ENCODE results near the gene CACNB4.

The CACNB4 gene

DNA sequence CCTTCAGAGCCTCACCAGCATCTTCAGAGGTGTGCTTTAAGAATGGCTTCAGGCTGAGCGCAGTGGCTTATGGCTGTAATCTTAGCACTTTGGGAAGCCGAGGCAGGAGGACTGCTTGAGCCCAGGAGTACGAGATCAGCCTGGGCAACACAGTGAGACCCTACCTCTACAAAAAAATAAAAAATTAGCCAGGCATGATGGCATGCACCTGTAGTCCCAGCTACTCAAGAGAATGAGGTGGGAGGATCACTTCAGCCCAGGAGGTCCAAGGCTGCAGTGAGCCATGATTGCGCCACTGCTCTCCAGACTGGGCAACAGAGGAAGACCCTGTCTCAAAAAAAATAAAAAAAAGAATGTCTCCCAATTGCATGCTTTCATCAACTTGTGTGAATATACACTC is 137.3 kb downstream of the CACNB4 start:
- Histone ChIP-seq H3K27me3 (ENCODE audit: insufficient read depth, low read length) (no peaks in the 10 kb centered on the region), H3K27ac (ENCODE audit: low read depth, low read length) (no peak overlapping the region), H2AFZ (ENCODE audit: low read length, unreplicated experiment) (no peak overlapping the region), H3K4me3 (ENCODE audit: low read depth, low read length) (no peak overlapping the region), H3K4me1 (ENCODE audit: control insufficient read depth, insufficient read depth, low read length, unreplicated experiment) (no peaks in the 10 kb centered on the region), H3K79me2 (ENCODE audit: control insufficient read depth, insufficient read depth, low read length, unreplicated experiment) (no peaks in the 10 kb centered on the region), H3K36me3 (ENCODE audit: insufficient read depth, low read length) (no peaks in the 10 kb centered on the region)

DNA sequence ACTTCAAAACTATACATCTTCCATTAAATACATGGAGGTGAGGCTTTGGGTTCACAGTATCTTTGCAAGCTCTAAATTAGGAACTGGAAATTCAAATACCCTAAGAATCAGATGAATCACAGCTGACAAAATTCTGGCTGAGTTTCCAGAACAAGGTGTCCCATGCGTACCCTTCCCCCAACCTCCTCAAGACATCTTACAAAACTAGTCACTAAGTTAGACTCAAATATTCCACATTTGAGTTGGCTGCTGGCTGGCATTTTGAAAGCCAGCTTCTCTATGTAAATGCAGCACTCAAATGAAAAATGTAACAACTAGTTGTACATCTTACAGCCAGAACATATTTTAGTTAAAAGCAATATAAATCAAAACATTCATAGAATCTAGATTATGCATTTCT is 139.6 kb downstream of the CACNB4 start:
- no peak overlapping the region for H3K4me3 ChIP-seq (ENCODE audit: low read depth, low read length)
- no peaks in the 10 kb centered on the region; the same call in 1 of the 2 replicates for H3K27me3 ChIP-seq (ENCODE audit: insufficient read depth, low read length)
- H3K79me2 ChIP-seq (ENCODE audit: control insufficient read depth, insufficient read depth, low read length, unreplicated experiment), result no peaks in the 10 kb centered on the region
- H3K36me3 ChIP-seq (ENCODE audit: insufficient read depth, low read length), result no peaks in the 10 kb centered on the region
- H2AFZ ChIP-seq (ENCODE audit: low read length, unreplicated experiment), result no peak overlapping the region
- H3K27ac ChIP-seq (ENCODE audit: low read depth, low read length), result no peak overlapping the region
- H3K4me1 ChIP-seq (ENCODE audit: control insufficient read depth, insufficient read depth, low read length, unreplicated experiment), result no peaks in the 10 kb centered on the region

- Histone ChIP-seq H2AFZ (ENCODE audit: low read length, unreplicated experiment) (no peak overlapping the region), H3K79me2 (ENCODE audit: control insufficient read depth, insufficient read depth, low read length, unreplicated experiment) (no peaks in the 10 kb centered on the region), H3K4me1 (ENCODE audit: control insufficient read depth, insufficient read depth, low read length, unreplicated experiment) (no peaks in the 10 kb centered on the region), H3K4me3 (ENCODE audit: low read depth, low read length) (no peak overlapping the region), H3K36me3 (ENCODE audit: insufficient read depth, low read length) (no peaks in the 10 kb centered on the region), H3K27ac (ENCODE audit: low read depth, low read length) (no peak overlapping the region), H3K27me3 (ENCODE audit: insufficient read depth, low read length) (peaks cover 6% of the 10 kb centered on the region; the same call in 1 of the 2 replicates)
These were observed 145.4 kb downstream of the CACNB4 start for GRCh38 chr2:151953467-151953866.

GRCh38 chr2:151952691-151953456 is 146.0 kb downstream of the CACNB4 start:
- H3K27ac ChIP-seq (ENCODE audit: low read depth, low read length), result no peak overlapping the region
- no peak overlapping the region for H2AFZ ChIP-seq (ENCODE audit: low read length, unreplicated experiment)
- no peak overlapping the region for H3K4me3 ChIP-seq (ENCODE audit: low read depth, low read length)
- no peaks in the 10 kb centered on the region for H3K36me3 ChIP-seq (ENCODE audit: insufficient read depth, low read length)
- no peaks in the 10 kb centered on the region for H3K4me1 ChIP-seq (ENCODE audit: control insufficient read depth, insufficient read depth, low read length, unreplicated experiment)
- peaks cover 6% of the 10 kb centered on the region; the same call in 1 of the 2 replicates for H3K27me3 ChIP-seq (ENCODE audit: insufficient read depth, low read length)
- no peaks in the 10 kb centered on the region for H3K79me2 ChIP-seq (ENCODE audit: control insufficient read depth, insufficient read depth, low read length, unreplicated experiment)

DNA sequence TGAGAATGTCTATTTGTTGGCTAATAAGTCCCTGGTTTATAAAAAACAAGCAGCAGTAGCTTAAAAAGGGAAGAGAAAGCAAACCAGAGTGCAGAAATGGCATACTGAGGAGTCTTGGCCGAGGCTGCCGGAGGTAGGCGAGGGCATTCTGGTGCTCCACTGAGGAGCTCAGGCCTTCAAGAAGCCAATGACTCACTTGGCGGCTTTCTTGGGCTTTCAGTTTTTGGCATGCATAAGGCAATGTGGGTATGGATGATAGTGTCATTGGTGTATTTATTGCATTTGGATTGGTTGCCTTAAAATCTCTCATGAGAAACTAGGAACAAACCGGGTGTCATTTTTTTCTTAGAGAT is 151.1 kb downstream of the CACNB4 start:
- no peaks in the 10 kb centered on the region for H3K79me2 ChIP-seq (ENCODE audit: control insufficient read depth, insufficient read depth, low read length, unreplicated experiment)
- H3K4me1 ChIP-seq (ENCODE audit: control insufficient read depth, insufficient read depth, low read length, unreplicated experiment), result no peaks in the 10 kb centered on the region
- no peaks in the 10 kb centered on the region for H3K27me3 ChIP-seq (ENCODE audit: insufficient read depth, low read length)
- no peak overlapping the region for H3K27ac ChIP-seq (ENCODE audit: low read depth, low read length)
- H2AFZ ChIP-seq (ENCODE audit: low read length, unreplicated experiment), result peak overlapping the region; percentile 40
- peak overlapping the region; percentile 65 for H3K4me3 ChIP-seq (ENCODE audit: low read depth, low read length)
- H3K36me3 ChIP-seq (ENCODE audit: insufficient read depth, low read length), result no peaks in the 10 kb centered on the region

DNA sequence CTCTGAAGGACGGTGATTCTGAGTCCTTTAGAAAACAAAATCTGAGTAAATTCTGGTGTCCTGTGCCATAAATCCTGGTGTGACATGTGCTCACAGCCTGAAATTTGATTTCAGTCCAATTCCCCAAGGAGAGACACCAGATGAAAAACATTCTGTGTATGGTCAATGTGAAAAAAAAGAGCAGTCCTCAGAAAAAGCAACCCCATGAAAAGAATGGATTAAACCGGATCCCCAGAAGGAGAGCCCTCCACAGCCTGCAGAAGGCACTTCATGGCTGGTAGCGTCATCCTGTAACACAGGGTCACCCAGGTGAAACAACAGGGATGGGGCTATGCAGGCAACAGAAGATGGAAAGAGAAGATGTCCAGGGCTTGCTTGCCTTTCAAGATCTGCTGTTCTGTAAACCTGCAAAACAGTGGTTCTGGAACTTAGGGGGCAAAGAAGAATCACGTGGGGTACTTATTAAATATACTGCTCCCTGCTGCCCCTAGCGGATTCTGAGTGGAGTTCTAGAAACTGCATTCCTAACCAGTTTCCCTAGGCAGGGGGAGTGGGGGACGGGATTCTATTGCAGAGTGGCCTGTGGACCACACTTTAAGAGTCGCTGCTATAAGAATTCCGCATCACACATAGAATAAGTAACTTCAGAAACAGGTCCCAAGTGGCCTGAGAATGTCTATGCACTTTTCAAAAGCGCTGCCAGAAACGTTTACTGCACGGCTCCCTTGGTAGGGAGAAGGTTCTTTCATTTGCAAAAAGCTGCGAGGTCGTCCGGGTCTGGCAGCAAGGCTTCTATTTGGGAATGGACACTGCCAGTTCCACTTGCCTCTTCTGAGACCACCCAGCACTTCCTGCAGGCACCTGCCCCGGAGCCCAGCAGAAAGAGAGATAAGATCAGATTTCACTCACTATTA is 151.7 kb downstream of the CACNB4 start:
- no peaks in the 10 kb centered on the region for H3K27me3 ChIP-seq (ENCODE audit: insufficient read depth, low read length)
- H2AFZ ChIP-seq (ENCODE audit: low read length, unreplicated experiment), result peak overlapping the region; percentile 40
- peak overlapping the region; percentile 65 for H3K4me3 ChIP-seq (ENCODE audit: low read depth, low read length)
- H3K4me1 ChIP-seq (ENCODE audit: control insufficient read depth, insufficient read depth, low read length, unreplicated experiment), result no peaks in the 10 kb centered on the region
- H3K27ac ChIP-seq (ENCODE audit: low read depth, low read length), result no peak overlapping the region
- H3K79me2 ChIP-seq (ENCODE audit: control insufficient read depth, insufficient read depth, low read length, unreplicated experiment), result no peaks in the 10 kb centered on the region
- H3K36me3 ChIP-seq (ENCODE audit: insufficient read depth, low read length), result no peaks in the 10 kb centered on the region

DNA sequence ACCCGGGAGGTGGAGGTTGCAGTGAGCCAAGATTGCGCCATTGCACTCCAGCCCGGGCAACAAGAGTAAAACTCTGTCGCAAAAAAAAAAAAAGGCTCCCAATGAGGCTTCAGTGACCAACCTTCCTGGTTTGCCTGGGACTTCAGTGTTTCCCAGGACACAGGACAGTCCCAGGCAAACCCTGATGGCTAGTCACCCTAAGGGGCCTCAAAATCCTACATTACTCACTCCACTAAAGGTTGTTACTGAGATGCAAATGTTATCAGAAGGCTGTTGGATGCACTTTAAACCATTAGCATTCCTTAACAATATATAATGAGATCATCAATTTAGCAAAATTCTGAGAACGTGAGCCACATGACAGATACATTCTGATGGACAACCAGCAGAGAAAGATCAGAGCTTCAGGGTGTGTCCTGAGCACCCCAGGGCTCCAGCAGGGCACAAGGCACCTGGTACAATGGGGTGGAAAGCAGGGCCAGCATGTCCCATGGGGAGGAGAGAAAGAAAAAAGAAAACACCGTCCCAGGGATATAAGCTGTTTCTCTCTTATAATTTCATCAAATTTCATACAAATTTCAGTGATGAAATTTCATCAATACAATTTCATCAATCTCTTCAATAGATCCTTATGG is 152.5 kb downstream of the CACNB4 start:
- H2AFZ ChIP-seq (ENCODE audit: low read length, unreplicated experiment), result no peak overlapping the region

DNA sequence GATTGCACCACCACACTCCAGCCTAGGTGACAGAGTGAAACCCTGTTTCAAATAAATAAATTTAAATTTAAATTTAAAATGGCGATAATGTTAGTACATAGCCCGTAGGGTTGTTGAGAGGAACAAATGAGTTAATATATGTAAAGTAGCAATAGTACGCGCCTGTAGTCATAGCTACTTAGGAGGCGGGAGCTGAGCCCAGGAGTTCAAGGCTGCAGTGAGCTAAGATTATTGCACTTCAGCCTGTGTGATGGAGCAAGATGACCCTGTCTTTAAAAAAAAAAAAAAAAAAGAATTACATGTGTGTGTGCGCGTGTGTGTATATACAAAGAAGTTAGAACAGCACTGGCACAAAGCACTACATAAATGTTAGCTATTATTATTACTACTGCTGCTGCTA is 153.2 kb downstream of the CACNB4 start:
- Histone ChIP-seq H3K79me2 (ENCODE audit: control insufficient read depth, insufficient read depth, low read length, unreplicated experiment) (no peaks in the 10 kb centered on the region), H3K27ac (ENCODE audit: low read depth, low read length) (no peak overlapping the region), H3K4me1 (ENCODE audit: control insufficient read depth, insufficient read depth, low read length, unreplicated experiment) (no peaks in the 10 kb centered on the region), H2AFZ (ENCODE audit: low read length, unreplicated experiment) (no peak overlapping the region), H3K27me3 (ENCODE audit: insufficient read depth, low read length) (peaks cover 3% of the 10 kb centered on the region; the same call in 1 of the 2 replicates), H3K36me3 (ENCODE audit: insufficient read depth, low read length) (no peaks in the 10 kb centered on the region), H3K4me3 (ENCODE audit: low read depth, low read length) (no peak overlapping the region)

More for the DNA sequence above, 152.5 kb downstream of the CACNB4 start:
- no peak overlapping the region for H3K27ac ChIP-seq (ENCODE audit: low read depth, low read length)
- no peaks in the 10 kb centered on the region; the same call in 1 of the 2 replicates for H3K27me3 ChIP-seq (ENCODE audit: insufficient read depth, low read length)
- no peaks in the 10 kb centered on the region for H3K4me1 ChIP-seq (ENCODE audit: control insufficient read depth, insufficient read depth, low read length, unreplicated experiment)
- H3K36me3 ChIP-seq (ENCODE audit: insufficient read depth, low read length), result no peaks in the 10 kb centered on the region
- no peak overlapping the region for H3K4me3 ChIP-seq (ENCODE audit: low read depth, low read length)
- H3K79me2 ChIP-seq (ENCODE audit: control insufficient read depth, insufficient read depth, low read length, unreplicated experiment), result no peaks in the 10 kb centered on the region

- no peaks in the 10 kb centered on the region for H3K79me2 ChIP-seq (ENCODE audit: control insufficient read depth, insufficient read depth, low read length, unreplicated experiment)
- peaks cover 7% of the 10 kb centered on the region for H3K27me3 ChIP-seq (ENCODE audit: insufficient read depth, low read length)
- H3K27ac ChIP-seq (ENCODE audit: low read depth, low read length), result no peak overlapping the region
- no peaks in the 10 kb centered on the region for H3K36me3 ChIP-seq (ENCODE audit: insufficient read depth, low read length)
- H3K4me1 ChIP-seq (ENCODE audit: control insufficient read depth, insufficient read depth, low read length, unreplicated experiment), result no peaks in the 10 kb centered on the region
- no peak overlapping the region for H3K4me3 ChIP-seq (ENCODE audit: low read depth, low read length)
- H2AFZ ChIP-seq (ENCODE audit: low read length, unreplicated experiment), result no peak overlapping the region
These were observed 153.7 kb downstream of the CACNB4 start for GRCh38 chr2:151945186-151945585.

DNA sequence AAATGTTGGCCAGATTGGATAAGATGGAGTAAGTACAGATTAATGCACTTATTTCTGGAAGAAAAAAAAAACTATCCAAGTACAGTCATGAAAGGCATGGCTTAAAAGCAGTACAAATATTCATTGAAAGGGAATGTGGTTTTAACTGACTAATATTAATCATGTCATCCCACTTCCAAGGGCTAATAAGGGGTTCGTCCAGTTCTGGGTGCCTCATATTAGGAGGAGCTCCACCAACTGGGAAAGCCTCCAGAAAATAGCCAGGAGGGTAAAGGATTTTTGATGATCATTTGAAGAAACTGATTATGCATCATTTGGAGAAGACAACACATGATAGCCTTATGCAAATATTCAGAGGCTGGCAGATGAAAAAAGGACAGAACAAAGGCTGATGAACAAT is 155.4 kb downstream of the CACNB4 start:
- H3K4me1 ChIP-seq (ENCODE audit: control insufficient read depth, insufficient read depth, low read length, unreplicated experiment), result no peaks in the 10 kb centered on the region
- no peak overlapping the region for H3K4me3 ChIP-seq (ENCODE audit: low read depth, low read length)
- H3K36me3 ChIP-seq (ENCODE audit: insufficient read depth, low read length), result no peaks in the 10 kb centered on the region
- no peaks in the 10 kb centered on the region for H3K79me2 ChIP-seq (ENCODE audit: control insufficient read depth, insufficient read depth, low read length, unreplicated experiment)
- H2AFZ ChIP-seq (ENCODE audit: low read length, unreplicated experiment), result no peak overlapping the region
- peaks cover 11% of the 10 kb centered on the region for H3K27me3 ChIP-seq (ENCODE audit: insufficient read depth, low read length)
- H3K27ac ChIP-seq (ENCODE audit: low read depth, low read length), result no peak overlapping the region
